Lower leg skin (tissue), 3 donors: ENCODE data around the gene NFKBIB.

ENCODE experiments used
- POLR2A ChIP-seq, 2 donors: fragments of 450-650 bp; IDR thresholded peaks; one replicate each; pipeline ENCODE4 v1.6.1; 2016 to 2017; ENCODE audit warnings: antibody characterized with exemption in 2 of 2, mild to moderate bottlenecking in 1 of 2, moderate library complexity in 1 of 2
- TF ChIP-seq, protein P1 (sequence below), 3 donors: fragments of 450-650 bp; IDR thresholded peaks; one replicate each; pipeline ENCODE4 v1.5.1; 2016; ENCODE audit warnings: antibody characterized with exemption in 3 of 3, mild to moderate bottlenecking in 3 of 3, moderate library complexity in 2 of 3

DNA sequence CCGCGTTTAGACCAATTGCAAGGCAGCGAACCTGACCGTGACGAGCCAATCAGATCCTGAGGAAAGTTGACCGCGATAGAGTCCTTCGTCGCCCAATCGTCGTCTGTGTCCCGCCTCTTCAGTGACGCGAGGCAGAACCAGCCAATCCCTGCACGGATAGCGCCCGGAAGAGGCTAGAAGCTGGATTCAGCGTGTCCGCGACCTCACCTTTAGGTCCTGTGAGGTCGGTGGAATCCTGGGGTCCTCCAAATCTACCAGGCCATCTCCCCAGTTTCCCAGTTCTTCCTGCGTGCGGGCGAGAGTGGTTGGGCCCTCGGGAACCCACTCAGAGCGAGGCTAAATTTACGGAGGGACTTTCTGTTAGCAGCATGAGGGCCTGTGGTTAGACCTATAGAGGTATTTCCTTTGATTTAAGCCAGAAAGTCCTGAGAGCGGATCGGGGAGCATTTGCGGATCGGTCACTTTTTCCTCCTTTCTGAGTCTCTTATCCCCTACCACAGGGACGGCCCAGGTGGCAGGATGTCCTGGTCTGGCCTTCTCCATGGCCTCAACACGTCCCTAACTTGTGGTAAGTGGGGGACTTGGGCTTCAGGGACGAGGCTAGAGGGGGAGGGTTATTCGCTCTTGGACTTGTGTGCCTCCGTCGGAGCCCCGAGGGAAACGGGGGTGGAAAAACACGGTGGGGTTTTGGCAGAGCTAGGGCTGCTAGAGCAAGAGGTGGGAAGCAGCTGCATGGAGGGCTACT is 31.2 kb downstream of the NFKBIB start, which contains the start of gene MRPS12:
- TF ChIP-seq, protein P1, sequence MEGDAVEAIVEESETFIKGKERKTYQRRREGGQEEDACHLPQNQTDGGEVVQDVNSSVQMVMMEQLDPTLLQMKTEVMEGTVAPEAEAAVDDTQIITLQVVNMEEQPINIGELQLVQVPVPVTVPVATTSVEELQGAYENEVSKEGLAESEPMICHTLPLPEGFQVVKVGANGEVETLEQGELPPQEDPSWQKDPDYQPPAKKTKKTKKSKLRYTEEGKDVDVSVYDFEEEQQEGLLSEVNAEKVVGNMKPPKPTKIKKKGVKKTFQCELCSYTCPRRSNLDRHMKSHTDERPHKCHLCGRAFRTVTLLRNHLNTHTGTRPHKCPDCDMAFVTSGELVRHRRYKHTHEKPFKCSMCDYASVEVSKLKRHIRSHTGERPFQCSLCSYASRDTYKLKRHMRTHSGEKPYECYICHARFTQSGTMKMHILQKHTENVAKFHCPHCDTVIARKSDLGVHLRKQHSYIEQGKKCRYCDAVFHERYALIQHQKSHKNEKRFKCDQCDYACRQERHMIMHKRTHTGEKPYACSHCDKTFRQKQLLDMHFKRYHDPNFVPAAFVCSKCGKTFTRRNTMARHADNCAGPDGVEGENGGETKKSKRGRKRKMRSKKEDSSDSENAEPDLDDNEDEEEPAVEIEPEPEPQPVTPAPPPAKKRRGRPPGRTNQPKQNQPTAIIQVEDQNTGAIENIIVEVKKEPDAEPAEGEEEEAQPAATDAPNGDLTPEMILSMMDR (IDR thresholded peaks at IDR 0.05) = no peak
- TF ChIP-seq POLR2A (IDR thresholded peaks at IDR 0.05) = no peak
